SHP77 (cell line): ENCODE results near the gene PPP1R14C.
"Not testable (repeated sequence)": the region's sequence is repeated elsewhere in the genome, so short reads cannot be mapped to it uniquely, and the experiment has no call there.

Experiments
- DNase-seq, 2 experiments: peaks; one replicate each; lab custom pipeline; 2025; lab: John Stamatoyannopoulos, UW

PPP1R14C gene

GRCh38 chr6:150142670-150143515, at the start of gene PPP1R14C:
PPP1R14C (plus strand) TSS chr6:150143044; CDS start chr6:150143193, 149 bp downstream.
- DNase-seq: peak; percentile 37 to 57

GRCh38 chr6:150093397-150093796, 49.4 kb upstream of the PPP1R14C start:
- no peak for DNase-seq

- no peak for DNase-seq
These were observed 44.7 kb upstream of the PPP1R14C start for GRCh38 chr6:150098155-150098554.

DNA sequence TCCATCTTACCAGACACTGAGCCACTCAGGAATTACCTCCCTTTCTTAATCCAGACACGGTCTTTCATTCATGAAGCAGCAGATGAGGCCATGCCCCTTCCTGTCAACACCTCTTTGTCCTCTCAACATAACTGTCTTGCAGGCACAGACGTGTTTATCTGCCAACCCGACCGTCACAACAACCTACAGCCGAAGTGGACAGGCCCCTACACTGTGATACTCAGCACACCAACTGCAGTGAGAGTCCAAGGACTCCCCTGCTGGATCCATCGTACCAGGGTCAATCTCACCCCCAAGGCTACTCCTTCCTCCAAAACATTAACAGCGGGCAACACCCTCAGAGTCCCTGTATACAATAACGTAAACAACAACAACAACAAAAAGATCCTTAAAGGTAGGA, 43.3 kb upstream of the PPP1R14C start:
- no peak for DNase-seq

DNA sequence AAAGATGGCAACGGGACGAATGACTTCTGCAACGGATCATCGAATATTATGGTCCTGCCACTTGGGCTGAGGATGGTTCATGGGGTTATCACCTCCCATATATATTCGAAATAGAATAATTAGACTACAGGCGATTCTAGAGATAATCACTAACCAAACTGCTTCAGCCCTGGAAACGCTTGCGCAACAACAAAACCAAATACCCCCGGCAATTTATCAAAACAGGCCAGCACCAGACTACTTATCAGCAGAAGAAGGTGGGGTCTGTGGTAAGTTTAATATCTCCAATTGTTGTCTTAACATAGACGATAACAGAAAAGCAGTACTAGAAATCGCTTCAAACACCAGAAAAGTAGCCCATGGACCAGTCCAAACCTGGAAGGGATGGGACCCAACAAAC, 42.9 kb upstream of the PPP1R14C start:
- DNase-seq: no peak

DNA sequence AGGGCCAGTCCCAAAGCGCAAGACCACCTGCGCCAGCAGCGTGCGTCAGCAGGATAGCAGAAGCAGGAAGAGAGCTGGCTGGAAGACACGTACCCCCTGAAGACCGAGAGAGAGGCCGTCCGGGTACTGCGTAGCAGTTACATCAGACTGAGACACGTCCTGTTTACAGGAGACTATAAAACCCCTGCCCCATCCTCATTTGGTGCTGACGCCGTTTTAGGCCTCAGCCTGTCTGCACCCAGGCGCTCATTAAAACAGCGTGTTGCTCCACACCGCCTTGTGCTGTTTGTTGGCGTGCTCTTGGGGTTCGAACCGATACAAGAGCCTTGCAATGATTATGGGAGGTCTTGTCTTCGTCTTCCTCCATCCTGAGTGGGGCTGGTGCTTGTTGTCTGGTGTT, 42.1 kb upstream of the PPP1R14C start:
- no peak for DNase-seq

DNA sequence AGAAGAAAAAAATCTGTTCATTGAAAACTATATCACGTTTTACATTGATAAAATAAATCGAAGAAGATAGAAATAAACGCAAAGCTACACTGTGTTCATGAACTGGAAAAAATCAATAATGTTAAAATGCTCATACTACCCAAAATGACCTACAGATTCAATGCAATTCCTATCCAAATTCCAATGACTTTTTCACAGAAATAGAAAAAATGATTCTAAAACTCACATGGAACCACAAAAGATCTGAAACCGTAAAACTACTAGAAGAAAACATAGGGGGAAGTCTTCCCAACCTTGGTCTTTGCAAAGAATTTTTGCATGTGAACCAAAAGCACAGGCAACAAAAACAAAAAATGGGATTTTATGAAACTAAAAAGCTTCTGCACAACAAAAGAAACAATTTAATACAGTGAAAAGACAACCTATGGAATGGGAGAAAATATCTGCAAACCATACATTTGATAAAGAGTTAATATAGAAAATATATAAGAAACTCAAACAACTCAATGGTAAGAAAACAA, 40.0 kb upstream of the PPP1R14C start:
- DNase-seq: no peak

GRCh38 chr6:150112233-150112632, 30.6 kb upstream of the PPP1R14C start:
- no peak for DNase-seq

DNA sequence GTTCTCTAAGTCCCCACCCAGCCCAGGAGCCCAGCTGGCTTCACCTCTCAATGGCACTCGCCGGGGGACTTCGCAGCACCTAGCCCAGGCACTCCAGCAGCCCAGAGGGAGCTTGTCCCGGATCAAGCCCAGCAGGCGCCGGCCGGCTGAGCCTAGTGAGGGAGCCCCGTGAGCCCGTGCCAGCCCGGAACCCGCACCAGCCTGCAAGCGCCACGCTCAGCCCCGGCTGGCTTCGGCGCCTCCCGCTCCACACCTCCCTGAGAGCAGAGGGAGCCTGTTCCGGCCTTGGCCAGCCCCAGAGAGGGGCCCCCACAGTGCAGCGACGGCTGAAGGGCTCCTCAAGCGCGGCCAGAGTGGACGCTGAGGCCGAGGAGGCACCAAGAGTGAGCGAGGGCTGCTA, 27.1 kb upstream of the PPP1R14C start:
- no peak for DNase-seq

- no peak for DNase-seq
These were observed 26.5 kb upstream of the PPP1R14C start for GRCh38 chr6:150116200-150116800.

GRCh38 chr6:150118203-150118602, 24.6 kb upstream of the PPP1R14C start:
- peak in 1 of 2 experiments; percentile 17 for DNase-seq

GRCh38 chr6:150118627-150119026, 24.2 kb upstream of the PPP1R14C start:
- DNase-seq: peak; percentile 62 to 66

DNA sequence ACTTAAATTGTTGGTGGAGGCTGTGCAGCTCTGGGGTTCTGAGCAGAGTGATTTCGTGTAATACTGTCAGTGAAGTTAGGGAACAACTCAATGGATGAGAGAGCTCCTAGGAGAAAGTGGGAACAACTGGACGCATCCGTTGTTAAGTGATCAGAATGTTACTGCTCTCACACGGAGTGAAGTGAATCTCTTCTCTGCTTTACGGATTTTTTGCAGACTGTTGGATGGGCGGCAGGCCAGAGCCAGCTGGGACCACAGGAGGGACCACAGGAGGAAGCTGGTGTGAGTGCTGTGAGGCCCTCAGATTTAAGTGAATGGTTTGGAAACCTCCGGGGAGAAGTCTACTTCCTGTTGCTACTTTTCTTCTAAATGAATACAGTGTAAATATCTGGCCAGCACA, 23.7 kb upstream of the PPP1R14C start:
- peak; percentile 58 to 69 for DNase-seq

DNA sequence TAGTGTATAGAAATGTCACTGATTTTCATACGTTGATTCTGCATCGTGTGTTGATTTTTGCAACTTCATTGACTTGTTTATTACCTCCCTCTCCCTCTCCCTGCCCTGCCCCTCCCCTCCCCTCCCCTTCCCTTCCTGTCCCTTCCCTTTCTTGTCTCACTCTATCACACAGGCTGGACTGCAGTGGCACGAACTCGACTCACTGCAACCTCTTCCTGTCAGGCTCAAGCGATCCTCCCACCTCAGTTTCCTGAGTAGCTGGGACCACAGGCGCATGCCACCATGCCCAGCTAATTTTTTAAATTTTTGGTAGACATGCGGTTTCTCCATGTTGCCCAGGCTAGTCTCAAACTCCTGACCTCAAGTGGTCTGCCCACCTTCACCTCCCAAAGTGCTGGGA, 19.2 kb upstream of the PPP1R14C start:
- DNase-seq: no peak

DNA sequence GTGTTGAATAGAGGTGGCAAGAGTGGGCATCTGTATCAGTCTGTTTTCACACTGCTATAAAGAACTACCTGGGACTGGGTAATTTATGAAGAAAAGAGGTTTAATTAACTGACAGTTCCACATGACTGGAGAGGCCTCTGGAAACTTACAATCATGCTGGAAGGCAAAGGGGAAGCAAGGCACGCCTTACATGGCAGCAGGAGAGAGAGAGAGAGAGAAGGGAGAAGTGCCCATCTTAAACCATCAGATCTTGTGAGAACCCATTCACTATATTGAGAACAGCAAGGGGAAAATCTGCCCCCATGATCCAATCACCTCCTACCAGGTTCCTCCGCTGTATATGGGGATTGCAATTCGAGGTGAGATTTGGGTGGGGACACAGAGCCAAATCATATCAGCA, 18.6 kb upstream of the PPP1R14C start:
- DNase-seq: no peak

DNA sequence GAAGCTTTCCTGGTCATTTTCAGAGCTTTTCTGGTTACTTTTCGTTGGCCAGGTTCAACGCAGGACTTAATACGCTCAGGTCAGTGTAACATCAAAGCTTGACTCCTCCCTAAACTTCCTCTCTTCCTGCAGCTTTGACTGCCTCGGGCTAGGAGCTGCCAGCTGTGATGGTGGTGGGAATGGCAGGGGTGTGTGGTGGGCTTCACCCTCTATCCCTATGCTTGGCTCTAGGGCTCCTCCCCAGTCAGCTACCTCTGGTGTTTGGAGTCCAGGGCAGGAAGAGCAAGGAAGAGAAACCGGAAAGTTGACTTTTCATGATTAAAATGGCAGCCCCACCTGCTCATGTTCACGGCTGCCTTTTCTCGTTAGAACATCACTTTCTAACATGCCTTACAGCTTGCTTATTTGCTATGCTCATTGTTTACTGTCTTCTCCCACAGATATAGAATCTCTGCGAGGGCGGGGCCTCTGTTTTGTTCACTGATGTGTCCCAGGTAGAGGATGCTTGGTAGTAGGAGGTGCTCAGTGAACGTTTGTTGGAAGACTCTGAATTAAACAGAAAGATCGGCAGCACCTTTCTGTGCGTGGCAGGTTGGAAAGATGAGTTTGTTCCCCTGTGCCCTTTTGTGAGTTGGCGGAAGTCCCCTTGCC, 16.1 kb upstream of the PPP1R14C start:
- DNase-seq: no peak

DNA sequence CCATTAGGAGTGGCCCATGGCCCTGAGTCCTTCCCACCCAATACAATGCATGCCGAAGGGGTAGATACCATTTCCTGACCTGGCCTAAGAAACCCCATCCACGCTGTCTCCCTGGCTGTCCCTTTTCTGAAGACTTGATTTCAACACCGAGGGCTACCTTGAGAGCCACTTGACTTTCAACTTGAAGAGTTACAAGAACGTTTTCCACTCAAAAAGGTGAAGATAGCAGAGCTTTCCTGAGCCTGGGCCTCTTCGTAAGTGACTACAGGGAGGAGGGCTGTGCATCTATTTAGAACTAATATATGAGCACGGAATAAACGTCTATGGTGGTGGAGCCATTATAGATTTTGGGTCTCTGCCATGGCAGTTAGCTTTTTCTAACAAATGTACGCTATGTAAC, 14.4 kb upstream of the PPP1R14C start:
- no peak for DNase-seq

DNA sequence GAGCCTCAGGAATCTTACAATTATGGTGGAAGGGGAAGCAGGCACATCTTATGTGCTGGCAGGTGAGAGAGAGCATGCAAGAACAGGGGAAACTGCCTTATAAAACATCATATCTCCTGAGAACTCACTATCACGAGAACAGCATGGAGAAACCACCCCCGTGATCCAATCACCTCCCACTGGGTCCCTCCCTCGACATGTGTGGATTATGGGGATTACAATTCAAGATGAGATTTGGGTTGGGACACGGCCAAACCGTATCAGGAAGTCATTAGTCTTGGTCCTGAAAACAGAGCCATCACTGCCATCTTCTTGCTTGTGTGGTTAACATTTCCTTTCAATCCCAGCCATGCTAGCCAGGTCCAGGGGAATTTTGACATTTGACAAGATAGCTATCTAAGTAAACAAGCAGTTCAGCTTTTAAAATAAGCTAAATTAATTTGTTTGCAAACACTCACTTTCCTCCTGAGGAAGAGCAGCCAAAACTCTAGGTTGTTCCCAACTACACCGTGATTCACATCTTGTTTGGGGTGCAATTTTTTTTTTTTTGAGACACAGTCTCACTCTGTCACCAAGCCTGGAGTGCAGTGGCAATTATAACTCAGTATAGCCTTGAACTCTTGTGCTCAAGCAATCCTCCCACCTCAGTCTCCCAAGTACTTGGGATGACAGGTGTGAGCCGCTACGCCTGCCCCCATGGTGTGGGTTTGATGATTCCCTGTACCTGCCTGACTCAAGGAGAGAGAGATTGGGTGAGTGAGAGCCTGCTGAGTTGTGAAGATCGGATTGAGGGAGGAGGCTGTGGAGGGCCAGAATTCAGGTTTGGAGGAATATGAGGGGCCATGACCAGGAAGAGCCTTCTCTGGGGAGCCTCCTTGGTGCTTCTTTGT, 13.0 kb upstream of the PPP1R14C start:
- no peak for DNase-seq

DNA sequence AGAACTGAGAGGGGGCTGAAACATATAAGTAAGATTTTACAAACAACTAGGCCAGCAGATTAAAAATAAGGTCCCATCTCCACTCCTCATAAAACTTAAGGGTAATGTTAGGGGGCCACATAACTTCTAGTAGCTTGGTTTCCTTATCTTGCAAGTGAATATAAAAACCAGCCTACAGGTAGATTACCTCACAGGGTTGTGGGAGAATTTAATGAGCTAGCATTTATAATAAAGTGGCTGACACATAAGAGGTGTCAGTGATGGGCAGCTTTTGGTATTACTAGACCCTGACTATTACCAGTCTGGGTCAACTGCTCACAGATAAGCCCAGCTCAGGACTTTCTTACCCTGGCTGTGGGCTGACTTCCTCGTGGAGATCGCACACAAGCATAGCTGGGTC, 9.2 kb upstream of the PPP1R14C start:
- DNase-seq: no peak

DNA sequence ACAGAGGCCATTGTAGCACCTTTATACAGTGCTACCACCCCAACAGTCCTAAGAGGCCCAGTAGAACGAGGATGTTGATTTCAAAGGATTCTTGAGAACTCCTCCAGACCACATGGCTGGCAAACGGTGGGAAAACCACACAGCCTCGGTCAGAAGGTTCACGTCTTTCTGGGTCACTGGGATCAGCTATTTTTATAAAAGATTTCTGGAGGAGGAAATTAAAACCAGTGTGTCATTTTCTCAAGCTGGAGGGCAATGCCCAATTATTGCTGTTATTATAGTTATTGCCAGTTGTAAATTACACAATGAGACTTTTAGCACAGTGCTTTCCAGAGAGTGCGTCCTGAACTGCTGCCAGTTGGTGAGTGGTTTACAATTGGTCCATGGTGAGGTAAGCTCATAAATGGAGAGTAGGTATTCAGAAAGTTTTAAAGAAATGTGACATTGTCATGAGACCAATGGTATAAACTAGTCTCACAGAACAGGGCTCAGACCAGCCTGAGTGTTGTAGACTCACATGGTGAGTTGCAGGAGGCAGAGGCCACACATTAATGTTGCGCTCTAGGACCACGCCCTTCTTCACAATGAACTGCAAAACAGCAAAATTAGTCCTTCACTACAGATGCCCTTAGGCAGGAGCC, 8.4 kb upstream of the PPP1R14C start:
- DNase-seq: no peak

DNA sequence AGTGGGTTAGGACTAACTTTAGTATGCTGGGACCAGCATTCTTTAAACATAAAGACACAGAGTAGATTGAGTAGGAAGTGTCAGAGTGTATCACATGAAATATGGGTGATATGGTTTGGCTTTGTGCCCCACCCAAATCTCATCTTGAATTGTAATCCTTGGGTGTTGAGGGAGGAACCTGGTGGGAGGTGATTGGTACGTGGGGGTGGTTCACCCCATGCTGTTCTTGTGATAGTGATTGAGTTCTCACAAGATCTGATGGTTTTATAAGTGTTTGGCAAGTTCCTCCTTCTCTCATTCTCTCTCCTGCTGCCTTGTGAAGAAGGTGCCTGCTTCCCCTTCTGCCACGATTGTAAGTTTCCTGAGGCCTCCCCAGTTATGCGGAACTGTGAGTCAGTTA, 5.1 kb upstream of the PPP1R14C start:
- not testable (repeated sequence) for DNase-seq
